ENCODE measurements around the gene TRAFD1.
"Not testable (repeated sequence)": the region's sequence is repeated elsewhere in the genome, so short reads cannot be mapped to it uniquely, and the experiment has no call there.

The TRAFD1 gene

GRCh38 chr12:112125250-112125999 is at the start of gene TRAFD1:
TSS of gene TRAFD1 (plus strand) at chr12:112125560. CDS start at chr12:112130523, 4,963 bp downstream.
- peak; percentile 98 for DNase-seq

GRCh38 chr12:112087055-112087850 is 38.1 kb upstream of the TRAFD1 start:
- no peak for DNase-seq

- no peak for DNase-seq
Measured at GRCh38 chr12:112087851-112088250, 37.5 kb upstream of the TRAFD1 start.

GRCh38 chr12:112091563-112091962 is 33.8 kb upstream of the TRAFD1 start:
- DNase-seq, result no peak

- DNase-seq, result no peak
Measured at GRCh38 chr12:112096070-112096469, 29.3 kb upstream of the TRAFD1 start.

- no peak for DNase-seq
Measured at GRCh38 chr12:112096667-112097066, 28.7 kb upstream of the TRAFD1 start.

GRCh38 chr12:112097641-112098040 is 27.7 kb upstream of the TRAFD1 start:
- no peak for DNase-seq

GRCh38 chr12:112100500-112100899 is 24.9 kb upstream of the TRAFD1 start:
- not testable (repeated sequence) for DNase-seq

GRCh38 chr12:112102127-112102526 is 23.2 kb upstream of the TRAFD1 start:
- DNase-seq, result no peak

GRCh38 chr12:112102746-112103145 is 22.6 kb upstream of the TRAFD1 start:
- not testable (repeated sequence) for DNase-seq

GRCh38 chr12:112103758-112104503 is 21.4 kb upstream of the TRAFD1 start:
- DNase-seq, result no peak

- no peak for DNase-seq
Measured at GRCh38 chr12:112105891-112106290, 19.5 kb upstream of the TRAFD1 start.

GRCh38 chr12:112107306-112108201 is 17.8 kb upstream of the TRAFD1 start:
- DNase-seq, result peak; percentile 17

GRCh38 chr12:112108202-112109079 is 16.9 kb upstream of the TRAFD1 start, which contains the start of gene NAA25:
TSS of gene NAA25 (minus strand) at chr12:112108783. CDS start at chr12:112108773, 10 bp downstream.
- DNase-seq, result peak; percentile 87

GRCh38 chr12:112110787-112111662 is 14.3 kb upstream of the TRAFD1 start:
- DNase-seq, result not testable (repeated sequence)

GRCh38 chr12:112111931-112112330 is 13.4 kb upstream of the TRAFD1 start:
- DNase-seq, result no peak

GRCh38 chr12:112112409-112113133 is 12.8 kb upstream of the TRAFD1 start:
- no peak for DNase-seq

GRCh38 chr12:112115259-112116045 is 9.9 kb upstream of the TRAFD1 start:
- DNase-seq, result no peak
